ENCODE results near the gene DGKD.
"Not testable (repeated sequence)": the region's sequence is repeated elsewhere in the genome, so short reads cannot be mapped to it uniquely, and the experiment has no call there.

Gene DGKD

DNA sequence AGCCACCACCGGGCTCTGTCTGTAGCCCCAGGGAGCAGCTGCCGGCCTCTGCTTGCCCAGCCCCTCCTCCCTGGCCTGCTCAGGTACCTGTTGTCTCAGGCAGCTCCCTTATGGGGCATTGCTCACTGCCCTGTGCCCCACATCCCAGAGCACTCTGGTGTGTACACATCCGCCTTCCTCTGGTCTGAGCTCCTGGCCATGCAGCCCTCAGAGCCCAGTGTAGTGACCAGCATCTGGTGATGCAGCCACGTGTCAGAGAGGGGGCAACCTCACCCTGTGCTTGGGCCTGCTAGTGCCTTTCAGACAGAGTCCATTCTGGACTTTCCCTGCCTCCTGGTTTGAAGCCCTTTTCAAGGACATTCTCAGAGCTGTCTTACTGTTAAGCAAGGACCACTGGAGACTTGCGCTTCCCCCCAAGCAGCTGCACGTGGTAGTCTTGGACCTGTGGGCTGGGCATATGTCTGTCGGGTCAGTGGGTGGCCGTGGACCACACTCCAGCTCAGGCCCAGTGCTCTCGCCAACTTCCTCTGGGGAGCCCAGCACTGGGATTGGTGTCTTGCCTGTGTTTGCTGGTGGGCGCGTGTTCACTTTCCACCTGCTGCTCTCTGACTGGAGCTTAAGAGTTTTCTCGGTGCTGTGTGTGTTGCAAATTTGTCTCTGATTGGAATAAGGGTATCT, 30.7 kb downstream of the DGKD start:
- in situ Hi-C loops (cut with MboI; ENCODE audit: low sequenced_read_pairs), result no loop called here

DNA sequence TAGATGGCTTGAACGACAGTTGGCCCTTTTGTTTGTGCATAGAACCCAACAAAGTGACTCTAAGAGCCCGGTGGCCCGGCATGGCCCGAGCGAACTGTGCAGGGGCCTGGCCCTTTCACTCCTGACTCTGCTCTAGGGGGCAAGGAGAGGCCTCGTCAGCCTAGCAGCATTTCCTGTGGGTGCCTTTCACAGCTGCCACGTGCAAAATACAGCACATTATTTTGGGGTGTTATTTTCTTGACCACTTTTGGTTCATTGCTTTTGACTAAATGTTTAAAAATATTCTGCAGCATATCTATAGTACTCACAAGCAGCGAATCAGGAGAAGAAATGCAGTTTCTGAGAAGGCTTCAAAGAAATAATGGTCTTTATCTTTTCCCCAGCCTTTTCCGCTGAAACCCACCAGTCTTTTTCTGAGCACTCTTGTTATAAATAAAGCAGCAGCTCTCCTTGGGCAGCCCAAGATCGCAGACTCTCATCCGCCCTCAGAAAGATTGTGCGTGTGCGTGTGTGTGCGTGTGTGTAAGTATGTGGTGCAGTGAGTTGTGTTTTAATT, 31.3 kb downstream of the DGKD start:
- in situ Hi-C loops (cut with MboI; ENCODE audit: low sequenced_read_pairs), result no loop called here

DNA sequence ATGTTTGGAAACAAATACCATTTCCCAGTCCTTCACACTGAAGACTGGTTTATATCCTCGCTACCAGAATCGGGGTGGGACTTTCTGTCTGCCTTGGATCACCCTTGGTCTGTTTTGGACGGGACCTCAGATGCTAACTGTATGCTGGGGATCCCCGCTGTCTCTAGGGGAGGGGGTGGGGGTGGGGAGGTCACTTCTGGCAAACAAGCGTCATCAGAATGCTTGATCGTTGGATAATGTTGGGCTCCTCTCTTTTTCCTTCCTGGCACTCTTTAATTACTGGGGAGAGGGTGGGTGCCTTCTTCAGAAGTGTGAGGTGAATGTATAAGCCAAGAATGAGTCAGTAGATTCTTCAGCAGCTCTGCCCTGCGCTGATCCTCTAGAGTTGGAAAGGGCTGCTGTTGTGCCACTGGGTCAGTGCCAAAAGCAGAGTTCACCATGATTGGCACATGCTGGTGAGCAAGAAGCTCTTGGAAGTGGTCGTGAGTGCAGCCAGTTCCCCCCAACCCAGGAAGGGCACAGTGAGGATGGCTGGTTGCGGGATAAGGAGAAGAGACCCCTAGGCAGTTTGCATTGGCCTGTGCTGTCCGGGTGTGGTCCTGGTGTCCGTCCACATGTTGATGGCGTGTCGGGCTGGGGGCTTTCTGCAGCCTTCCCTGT, 32.2 kb downstream of the DGKD start:
- in situ Hi-C loops (cut with MboI; ENCODE audit: low sequenced_read_pairs), result no loop called here

DNA sequence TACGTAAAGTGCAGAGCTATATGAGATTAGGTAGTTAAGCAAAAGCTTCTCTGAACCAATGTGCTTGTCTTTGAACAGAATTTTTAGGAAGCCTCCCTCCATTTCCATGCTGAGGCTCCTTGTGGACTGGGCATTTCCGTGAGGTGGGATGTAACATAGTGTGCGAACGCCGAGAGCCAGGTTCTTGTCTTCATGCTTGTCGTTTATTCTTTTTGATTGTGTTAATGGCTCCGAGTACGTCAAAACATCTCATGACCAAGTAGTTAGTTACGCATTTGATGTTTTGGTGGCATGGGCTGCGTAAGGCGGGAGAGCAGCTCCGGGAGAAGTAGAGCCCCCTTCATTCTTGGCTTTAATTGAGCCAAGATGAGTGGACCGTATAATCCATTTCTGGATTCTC, 32.9 kb downstream of the DGKD start:
- in situ Hi-C loops (cut with MboI; ENCODE audit: low sequenced_read_pairs), result no loop called here

DNA sequence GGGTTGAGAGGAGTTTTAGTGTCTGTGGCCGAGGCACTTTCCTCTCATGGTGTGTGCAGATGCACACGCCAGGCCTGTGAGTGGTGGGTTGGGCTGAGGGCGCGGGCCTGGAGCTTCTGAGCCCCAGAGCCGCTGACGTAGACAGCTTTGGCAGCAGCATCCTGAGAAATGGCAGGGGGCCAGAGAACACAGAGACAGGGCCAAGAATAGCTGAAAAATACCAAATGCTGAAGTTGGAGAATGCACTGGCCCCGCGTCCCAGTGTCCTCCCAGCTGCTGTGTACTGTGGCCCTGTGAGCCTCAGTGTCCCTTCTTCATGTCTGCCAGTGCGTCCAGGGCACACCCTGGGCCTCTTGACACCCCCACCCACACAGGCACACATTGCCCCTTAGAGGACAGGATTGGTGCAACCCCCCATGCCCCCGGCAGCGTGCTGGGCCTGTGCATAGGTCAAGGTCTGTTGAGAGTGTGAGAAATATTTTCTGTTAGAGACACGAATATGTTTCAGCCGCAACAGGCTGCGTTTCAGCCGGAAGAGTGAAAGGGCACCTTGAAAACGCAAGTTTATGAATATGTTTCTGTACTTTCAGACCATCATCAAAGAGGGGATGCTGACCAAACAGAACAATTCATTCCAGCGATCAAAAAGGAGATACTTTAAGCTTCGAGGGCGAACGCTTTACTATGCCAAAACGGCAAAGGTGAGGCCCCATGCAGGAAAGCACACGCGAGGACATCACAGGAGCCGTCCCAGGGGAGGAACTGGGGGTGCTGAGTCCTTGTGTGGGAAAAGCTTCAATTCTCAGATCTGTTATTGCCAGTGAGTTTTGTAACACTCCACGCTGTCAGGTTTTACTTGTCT, 33.6 kb downstream of the DGKD start:
- in situ Hi-C loops (cut with MboI; ENCODE audit: low sequenced_read_pairs), result no loop called here

DNA sequence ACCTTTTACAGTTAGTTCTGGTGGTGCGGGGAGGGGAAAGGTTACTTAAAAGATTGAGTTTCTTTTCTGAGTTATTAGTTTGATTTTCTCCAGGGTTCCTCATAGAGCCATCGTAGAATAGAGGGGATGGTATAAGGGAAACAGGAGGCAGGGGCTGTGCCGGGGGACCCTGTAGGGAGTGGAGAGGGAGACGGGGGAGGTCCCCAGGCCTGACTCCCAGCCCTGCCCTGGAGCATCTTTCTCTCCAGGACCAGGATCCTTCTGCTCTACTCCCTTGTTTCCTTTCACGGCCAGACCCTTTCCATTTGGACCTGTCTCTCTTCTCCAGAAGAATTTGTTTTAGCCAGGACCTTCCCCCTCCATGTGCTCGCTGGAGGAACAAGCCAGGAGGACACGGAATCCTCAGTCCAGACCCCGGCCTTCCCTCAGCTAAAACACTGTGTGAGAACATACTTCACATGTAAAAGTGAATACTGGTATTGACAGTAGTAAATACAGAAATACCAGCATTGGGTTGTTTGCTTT, 35.4 kb downstream of the DGKD start:
- in situ Hi-C loops (cut with MboI; ENCODE audit: low sequenced_read_pairs), result no loop called here

DNA sequence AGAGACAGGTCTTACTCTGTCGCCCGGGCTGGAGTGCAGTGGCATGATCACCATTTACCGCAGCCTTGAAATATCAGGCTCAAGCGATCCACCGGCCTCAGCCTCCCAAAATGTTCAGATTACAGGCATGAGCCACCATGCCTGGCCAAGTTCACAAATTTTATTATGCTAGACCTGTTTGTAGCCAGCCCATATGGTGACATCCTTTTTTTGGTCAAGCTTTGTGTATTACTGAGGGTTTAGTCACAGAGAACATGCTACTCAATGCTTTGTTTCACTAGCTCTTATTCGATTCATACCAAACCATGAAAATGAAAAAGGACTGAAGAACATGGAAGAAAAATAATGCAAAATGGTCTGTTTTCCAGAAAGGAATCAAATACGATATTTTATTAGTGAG, 41.4 kb downstream of the DGKD start:
- in situ Hi-C loops (cut with MboI; ENCODE audit: low sequenced_read_pairs), result no loop called here

DNA sequence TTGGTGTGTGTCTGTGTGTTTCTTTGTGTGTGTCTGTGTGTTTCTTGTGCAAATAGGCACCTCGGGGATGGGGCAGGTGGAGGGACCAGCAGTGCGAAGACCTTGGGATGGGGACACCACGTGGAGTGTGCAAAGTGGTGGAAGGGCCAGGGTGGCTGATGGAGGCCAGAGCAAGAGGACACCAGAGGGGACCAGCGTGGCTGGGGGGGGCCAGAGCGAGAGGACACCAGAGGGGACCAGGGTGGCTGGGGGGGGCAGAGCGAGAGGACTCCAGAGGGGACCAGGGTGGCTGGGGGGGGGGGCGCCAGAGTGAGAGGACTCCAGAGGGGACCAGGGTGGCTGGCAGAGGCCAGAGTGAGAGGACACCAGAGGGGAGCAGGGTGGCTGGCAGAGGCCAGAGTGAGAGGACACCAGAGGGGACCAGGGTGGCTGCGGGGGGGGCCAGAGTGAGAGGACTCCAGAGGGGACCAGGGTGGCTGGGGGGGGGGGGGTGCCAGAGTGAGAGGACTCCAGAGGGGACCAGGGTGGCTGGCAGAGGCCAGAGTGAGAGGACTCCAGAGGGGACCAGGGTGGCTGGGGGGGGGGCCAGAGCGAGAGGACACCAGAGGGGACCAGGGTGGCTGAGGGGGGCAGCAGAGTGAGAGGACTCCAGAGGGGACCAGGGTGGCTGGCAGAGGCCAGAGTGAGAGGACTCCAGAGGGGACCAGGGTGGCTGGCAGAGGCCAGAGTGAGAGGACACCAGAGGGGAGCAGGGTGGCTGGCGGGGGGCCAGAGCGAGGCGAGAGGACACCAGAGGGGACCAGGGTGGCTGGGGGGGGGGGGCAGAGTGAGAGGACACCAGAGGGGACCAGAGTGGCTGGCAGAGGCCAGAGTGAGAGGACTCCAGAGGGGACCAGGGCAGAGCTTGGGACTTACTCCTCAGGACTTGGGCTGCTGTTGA, 42.7 kb downstream of the DGKD start:
- in situ Hi-C loops (cut with MboI; ENCODE audit: low sequenced_read_pairs), result not testable (repeated sequence)

DNA sequence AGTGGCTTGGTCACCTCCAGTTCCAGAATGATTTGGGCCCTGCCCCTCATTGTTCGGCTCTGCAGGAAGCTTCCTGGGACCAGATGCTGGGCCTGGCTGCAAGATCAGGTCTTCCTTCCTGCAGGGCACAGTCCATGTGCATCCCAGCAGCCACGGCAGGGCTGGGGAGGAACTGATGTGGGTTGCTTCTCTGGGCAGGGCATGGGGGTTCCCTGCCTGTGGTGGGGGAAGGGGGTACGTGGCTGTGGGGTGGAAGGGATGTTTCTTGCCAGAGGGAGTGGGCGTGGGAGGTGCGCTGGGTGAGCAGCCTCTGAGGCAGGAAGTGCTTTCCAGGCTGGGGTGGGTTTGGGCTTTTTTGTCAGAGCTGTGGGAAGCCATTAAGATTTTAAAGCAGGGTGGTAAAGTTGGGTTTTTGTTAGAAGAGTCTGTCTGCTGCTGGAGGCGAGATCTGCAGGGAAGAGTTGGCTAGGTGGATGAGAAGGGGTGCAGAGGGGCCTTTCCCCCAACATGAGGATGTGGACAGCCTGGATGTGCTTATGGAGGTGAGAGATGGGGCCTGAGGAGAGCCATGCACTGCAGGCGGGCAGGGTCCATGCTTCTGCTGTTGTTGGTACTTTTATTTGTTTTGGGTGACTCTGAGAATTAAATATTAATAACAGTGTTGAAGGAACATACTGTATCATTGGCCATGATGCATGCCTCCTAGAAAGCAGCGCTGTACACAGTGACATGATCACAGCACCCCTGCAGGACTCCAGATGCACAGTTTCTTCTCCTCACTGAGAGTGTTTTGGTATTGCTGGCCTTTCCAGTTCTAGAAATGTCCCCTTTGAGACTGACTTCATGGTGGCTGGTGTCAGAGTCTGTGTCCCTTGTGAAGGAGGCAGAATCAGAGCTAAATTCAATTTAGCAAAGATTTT, 45.3 kb downstream of the DGKD start:
- in situ Hi-C loops (cut with MboI; ENCODE audit: low sequenced_read_pairs), result no loop called here

DNA sequence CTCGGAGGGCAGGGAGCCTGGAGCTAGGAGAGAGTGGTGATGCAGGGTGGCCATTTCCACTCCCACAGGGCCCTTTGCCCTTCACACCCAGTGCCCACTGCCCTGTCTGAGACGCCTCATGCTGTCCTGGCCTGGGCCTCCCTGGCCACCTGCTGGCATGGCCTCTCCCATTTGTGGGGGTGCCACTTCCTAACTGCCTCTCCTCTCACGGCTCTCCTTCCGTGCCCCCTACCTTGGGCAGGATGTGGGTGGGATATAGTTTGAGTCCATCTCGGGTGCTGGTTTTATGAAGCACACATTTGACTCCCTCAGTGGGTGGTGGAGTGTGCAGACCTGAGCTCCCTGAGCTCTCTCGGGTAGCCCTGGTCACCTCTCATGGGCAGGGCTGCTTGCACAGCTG, 46.0 kb downstream of the DGKD start:
- in situ Hi-C loops (cut with MboI; ENCODE audit: low sequenced_read_pairs), result no loop called here

DNA sequence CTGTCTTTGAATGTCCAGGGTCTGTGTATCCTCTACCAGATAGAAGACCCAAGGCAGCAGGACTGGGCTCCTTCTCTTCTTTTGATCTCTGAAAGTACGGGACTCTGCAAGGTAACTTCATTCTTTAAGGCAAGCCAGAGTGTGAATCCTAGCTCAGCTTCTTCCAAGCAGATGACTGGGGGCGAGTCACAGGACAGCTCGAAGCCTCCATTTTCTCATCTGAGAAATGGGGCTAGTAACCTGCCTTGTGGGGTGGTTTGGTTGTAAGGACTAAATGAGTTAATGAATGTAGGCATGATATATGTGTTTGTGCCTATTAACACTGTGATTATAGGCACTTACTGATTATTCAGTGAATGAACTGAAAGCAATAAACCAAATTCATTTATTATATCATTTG, 46.7 kb downstream of the DGKD start:
- in situ Hi-C loops (cut with MboI; ENCODE audit: low sequenced_read_pairs), result no loop called here

DNA sequence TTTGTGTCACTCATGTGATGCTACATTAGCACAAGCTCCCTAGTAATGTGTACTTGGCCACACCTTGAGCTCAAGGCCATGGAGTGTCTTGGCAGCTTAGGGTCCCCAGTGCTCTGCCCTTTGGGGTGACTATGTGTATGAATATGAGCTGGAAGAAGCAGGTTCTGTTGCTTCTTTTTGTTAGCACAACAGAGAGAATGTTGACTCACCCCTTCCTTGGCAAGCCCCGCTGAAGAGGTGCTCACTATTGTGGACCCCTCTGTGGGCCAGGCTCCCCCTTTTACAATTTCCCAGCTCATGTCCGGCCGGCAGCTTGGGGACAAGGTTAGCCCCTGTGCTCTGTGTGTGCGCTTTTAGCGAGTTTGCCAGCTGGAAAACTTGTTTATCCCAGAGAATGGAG, 48.1 kb downstream of the DGKD start:
- in situ Hi-C loops (cut with MboI; ENCODE audit: low sequenced_read_pairs), result no loop called here

DNA sequence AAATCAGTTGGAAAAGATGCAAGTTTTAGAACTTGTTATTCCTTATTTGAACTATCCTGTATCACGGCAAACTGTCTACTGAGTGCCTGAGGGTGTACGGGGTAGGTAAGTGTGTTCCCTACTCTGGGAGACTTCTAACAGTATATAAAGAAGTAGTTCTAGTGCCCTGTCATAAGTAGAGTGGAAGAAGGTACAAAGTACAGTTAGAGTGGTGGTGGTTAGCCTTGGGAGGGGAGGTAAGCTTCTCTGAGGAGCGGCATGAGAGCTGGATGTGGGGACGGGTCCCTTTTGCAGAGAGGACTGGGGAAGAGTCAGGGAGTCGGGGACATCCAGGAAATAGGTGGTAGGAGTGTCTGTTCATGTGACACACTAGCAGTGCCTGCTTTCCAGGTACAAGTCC, 48.5 kb downstream of the DGKD start:
- in situ Hi-C loops (cut with MboI; ENCODE audit: low sequenced_read_pairs), result no loop called here

DNA sequence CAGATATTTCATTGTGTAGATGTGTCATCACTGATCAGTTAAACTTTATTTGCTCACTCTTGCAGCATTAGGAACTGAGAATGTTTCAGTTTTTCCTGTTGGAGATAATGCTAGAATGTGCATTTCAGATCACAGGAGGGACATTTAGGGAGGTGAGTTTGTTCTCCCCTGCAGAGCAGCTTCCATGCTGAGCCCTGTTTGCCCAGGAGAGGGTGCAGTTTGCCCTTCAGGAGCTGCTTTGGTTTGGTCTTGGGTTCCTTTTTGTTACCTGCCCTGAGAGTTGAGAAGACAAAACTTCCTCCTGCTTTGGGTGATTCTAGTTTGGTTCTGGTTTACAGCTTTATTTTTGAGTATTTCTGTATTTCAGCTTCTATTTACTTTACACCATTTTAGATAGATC, 49.9 kb downstream of the DGKD start:
- in situ Hi-C loops (cut with MboI; ENCODE audit: low sequenced_read_pairs), result no loop called here

DNA sequence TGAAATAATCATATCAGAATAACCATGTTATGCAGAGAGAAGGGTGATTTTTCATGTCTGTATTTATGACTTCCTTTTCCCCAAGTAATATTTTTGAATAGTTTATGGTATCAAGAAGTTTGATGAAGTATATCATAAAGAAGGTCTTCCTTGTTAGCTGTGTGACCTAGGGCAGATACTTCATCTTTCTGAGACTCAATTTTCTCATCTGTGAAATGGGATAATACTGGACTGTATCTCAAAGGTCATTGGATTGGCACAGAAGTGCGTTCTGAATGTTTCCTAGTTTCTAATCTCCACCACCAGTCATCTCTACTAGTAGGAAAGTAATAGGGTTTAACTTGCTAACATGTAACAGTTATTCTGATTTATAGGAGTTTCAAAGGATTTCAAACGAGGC, 52.6 kb downstream of the DGKD start:
- in situ Hi-C loops (cut with MboI; ENCODE audit: low sequenced_read_pairs), result no loop called here

DNA sequence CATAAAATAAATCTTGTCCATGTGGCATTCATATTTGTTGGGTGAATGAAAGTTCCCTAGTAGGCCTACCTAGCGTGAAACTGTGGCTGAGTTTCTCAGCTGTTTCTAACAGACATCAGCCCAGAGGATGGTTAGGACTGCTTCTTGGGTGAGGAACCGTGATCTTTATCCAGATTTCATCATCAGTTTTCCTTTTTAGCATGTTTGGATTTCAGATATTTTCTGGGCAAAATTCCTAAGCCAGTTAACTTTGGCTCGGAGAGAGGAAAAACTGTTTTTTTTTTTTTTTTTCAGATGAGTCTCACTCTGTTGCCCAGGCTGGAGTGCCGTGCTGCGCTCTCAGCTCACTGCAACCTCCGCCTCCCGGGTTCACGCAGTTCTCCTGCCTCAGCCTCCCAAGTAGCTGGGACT, 53.5 kb downstream of the DGKD start:
- in situ Hi-C loops (cut with MboI; ENCODE audit: low sequenced_read_pairs), result no loop called here

DNA sequence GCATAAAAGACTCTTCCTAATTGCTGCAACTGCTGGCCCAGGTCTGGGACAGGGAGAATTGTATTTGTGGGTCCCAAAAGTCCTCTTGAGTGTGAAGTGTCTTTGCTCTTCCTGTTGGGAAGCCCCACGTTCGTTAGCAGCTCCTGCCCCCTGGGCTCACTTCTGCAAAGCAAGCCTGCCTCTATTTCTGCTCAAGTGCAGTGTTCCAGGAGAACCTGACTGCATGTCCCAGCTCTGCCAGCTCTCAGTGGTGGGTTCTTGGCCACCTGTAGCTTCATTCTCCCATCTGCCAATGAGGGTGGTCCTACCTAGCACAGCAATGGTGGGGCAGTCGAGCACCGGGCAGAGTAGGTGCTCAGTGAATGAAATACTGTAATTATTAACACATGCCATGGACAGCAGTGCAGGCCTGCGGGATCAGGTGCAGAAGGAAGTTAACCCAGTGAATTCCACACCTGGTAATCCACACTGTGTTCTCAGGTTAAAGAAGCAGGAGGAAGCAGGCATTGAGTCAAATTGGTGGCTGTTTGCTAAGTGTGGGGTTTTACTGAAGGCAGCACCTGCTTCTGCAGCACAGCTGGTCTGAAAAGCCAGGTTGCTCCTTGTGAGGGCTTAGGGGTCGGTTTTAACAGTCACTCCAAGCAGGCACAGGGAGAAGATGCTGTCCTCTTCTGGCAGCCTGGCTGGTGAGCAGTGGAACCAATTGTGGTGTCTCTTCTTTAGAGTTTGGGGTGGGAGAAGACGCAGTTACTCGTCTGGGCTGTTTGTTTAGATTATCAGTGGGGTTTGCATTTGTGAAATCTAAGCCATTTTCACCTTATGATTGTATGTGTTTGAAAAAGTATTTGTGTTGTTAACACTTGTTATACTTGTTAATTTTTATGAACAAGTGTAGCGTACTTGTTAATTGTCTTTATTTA, 54.3 kb downstream of the DGKD start:
- in situ Hi-C loops (cut with MboI; ENCODE audit: low sequenced_read_pairs), result no loop called here

DNA sequence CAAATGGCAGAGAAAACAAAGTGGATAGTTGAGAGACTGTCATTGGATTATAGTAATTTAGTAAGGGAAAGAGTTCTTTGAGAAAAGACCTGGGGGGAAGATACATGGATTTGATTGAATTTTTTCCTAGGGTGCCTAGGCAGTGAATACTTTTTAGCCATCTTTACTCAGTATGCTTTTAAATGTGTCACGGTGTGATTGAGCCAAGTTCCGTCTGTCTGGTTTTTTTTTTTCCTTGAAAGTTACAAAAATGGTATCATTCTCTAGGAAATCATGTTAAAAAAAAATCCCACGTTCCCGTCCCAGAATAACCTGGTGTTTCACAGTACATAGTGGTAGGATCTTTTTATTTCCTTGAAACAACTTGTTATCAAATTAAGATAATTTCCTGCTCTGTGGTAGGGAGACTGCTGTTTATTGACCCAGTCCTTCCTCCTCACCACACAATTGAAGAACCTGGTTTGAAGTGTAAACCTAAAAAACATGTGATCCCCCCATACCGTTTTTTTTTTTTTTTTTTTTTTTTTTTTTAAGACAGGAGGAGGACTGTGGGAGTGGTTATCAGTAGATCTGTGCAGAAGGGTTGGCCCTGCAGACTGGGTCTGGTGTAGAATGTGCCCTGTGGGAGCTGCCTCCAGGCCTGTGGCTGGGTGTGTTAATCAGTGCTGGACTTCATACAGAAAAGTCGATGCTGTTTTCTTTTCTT, 55.1 kb downstream of the DGKD start:
- in situ Hi-C loops (cut with MboI; ENCODE audit: low sequenced_read_pairs), result no loop called here
